A673 (cell line): Measurements from ENCODE around the gene NAALADL2. TPM values are rescaled to one million over a fixed set of nuclear protein-coding genes. Genes with fewer than 3 reads are reported as not detected.

Source experiments
- BruUV-seq: library from RNA; stranded (reverse); fragments of 400-500 nt; replicated peaks from 2 replicates; lab custom pipeline; 2021; lab: Mats Ljungman, UMichigan
- CTCF ChIA-PET: fragments of 300-600 bp; sonication (Branson Sonifier 250); formaldehyde crosslinking; loops from one replicate; lab custom pipeline; 2022; ENCODE audit warnings: antibody characterized with exemption; lab: Charles Lee
- POLR2A ChIA-PET: fragments of 300-600 bp; sonication (Branson Sonifier 250); formaldehyde crosslinking; loops from one replicate; lab custom pipeline; 2022; ENCODE audit warnings: antibody characterized with exemption; ENCODE audit not compliant: low non-redundant PET; lab: Charles Lee
- DNase-seq: peaks from one replicate; pipeline ENCODE4 v3.0.0-alpha.2; 2015; ENCODE audit warnings: low spot score
- H3K27ac ChIP-seq: fragments of 200-600 bp; sonication (generic); 2 replicates; pipeline ENCODE4 v1.5.1; 2016; ENCODE audit warnings: mixed run types, low read depth, mild to moderate bottlenecking, mixed read lengths, antibody characterized with exemption, low read length; ENCODE audit not compliant: poor library complexity, severe bottlenecking
- H3K27me3 ChIP-seq: fragments of 200-600 bp; sonication (generic); replicated peaks from 2 replicates; pipeline ENCODE4 v1.6.1; 2017; ENCODE audit warnings: mixed run types, low read depth, mild to moderate bottlenecking, mixed read lengths, antibody characterized with exemption, low read length; ENCODE audit not compliant: insufficient read depth, poor library complexity
- H3K36me3 ChIP-seq: fragments of 200-600 bp; sonication (generic); 2 replicates; pipeline ENCODE4 v1.6.1; 2016; ENCODE audit warnings: mixed run types, mild to moderate bottlenecking, mixed read lengths, antibody characterized with exemption, low read length; ENCODE audit not compliant: insufficient read depth, poor library complexity, severe bottlenecking
- H3K4me1 ChIP-seq: fragments of 200-600 bp; sonication (generic); 2 replicates; pipeline ENCODE4 v1.6.1; 2017; ENCODE audit warnings: mixed run types, mild to moderate bottlenecking, mixed read lengths, antibody characterized with exemption, low read length; ENCODE audit not compliant: insufficient read depth, poor library complexity, severe bottlenecking
- H3K4me3 ChIP-seq: fragments of 200-600 bp; sonication (generic); 2 replicates; pipeline ENCODE4 v1.5.1; 2016; ENCODE audit warnings: low read depth, mixed run types, mild to moderate bottlenecking, mixed read lengths, low read length; ENCODE audit not compliant: poor library complexity, severe bottlenecking
- H3K9me3 ChIP-seq: fragments of 200-600 bp; sonication (generic); 2 replicates; pipeline ENCODE4 v1.6.1; 2016; ENCODE audit warnings: mixed run types, low read depth, mild to moderate bottlenecking, mixed read lengths, antibody characterized with exemption, low read length; ENCODE audit not compliant: poor library complexity, severe bottlenecking
- EZH2 ChIP-seq: fragments of 200-600 bp; sonication (generic); IDR thresholded peaks from 2 replicates; pipeline ENCODE4 v1.6.1; 2017; ENCODE audit warnings: borderline replicate concordance, low read depth, mild to moderate bottlenecking, mixed read lengths, antibody characterized with exemption, low read length; ENCODE audit not compliant: poor library complexity, severe bottlenecking
- intact Hi-C: fragments of 100-400 bp; cut with micrococcal nuclease; formaldehyde crosslinking; loops from one replicate; pipeline ENCODE4 v1.10.0; 2022; ENCODE audit not compliant: unreplicated experiment
- total RNA-seq: library from RNA; stranded (reverse); gene quantifications from 2 replicates; pipeline ENCODE4 v1.2.3, GENCODE V29; 2021
- TF ChIP-seq, protein P1 (sequence below): fragments of 300-800, 200-600 bp; sonication (generic); conservative IDR thresholded peaks from 2 replicates; pipeline ENCODE4 v1.5.1; 2017; ENCODE audit warnings: low read depth, mild to moderate bottlenecking, antibody characterized with exemption, low read length, moderate library complexity, mixed read lengths

Gene NAALADL2
- total RNA-seq, 1 experiment from 2014 or later, result 0.64 TPM

- no peak for DNase-seq
- CTCF ChIA-PET, result no interaction called here
- Histone ChIP-seq H3K4me3 (no peak overlapping the region), H3K27ac (no peak overlapping the region), H3K27me3 (no peaks in the 10 kb centered on the region), H3K36me3 (no peaks in the 10 kb centered on the region), H3K4me1 (no peaks in the 10 kb centered on the region), H3K9me3 (no peaks in the 10 kb centered on the region)
- TF ChIP-seq, protein P1, sequence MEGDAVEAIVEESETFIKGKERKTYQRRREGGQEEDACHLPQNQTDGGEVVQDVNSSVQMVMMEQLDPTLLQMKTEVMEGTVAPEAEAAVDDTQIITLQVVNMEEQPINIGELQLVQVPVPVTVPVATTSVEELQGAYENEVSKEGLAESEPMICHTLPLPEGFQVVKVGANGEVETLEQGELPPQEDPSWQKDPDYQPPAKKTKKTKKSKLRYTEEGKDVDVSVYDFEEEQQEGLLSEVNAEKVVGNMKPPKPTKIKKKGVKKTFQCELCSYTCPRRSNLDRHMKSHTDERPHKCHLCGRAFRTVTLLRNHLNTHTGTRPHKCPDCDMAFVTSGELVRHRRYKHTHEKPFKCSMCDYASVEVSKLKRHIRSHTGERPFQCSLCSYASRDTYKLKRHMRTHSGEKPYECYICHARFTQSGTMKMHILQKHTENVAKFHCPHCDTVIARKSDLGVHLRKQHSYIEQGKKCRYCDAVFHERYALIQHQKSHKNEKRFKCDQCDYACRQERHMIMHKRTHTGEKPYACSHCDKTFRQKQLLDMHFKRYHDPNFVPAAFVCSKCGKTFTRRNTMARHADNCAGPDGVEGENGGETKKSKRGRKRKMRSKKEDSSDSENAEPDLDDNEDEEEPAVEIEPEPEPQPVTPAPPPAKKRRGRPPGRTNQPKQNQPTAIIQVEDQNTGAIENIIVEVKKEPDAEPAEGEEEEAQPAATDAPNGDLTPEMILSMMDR, result no peak
- no peak for TF ChIP-seq EZH2
- BruUV-seq, result no TSS peak
- intact Hi-C loops, result no loop called here
- POLR2A ChIA-PET, result no interaction called here
These were observed 905.6 kb downstream of the NAALADL2 start for GRCh38 chr3:175764722-175765121.

DNA sequence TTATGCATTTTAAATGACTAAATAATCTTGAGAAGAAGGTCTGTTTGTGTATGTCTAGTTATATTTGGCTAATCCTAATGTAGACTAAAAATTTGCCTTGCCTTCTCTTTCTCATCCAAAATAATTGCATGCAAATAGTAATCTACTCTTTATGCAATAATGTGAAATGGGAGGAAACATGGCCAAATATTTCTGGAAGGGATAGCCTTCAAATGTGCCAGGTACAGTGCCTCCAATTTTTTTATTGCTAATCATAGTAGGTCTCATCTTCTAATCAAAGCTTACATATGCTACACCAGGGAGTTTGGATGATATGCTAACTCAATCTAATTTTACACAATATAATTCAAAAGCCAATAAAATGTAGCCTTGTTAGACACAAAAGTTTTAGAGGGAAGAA lies 911.3 kb downstream of the NAALADL2 start:
- H3K27ac ChIP-seq, result no peak overlapping the region
- ChIA-PET POLR2A (no interaction called here), CTCF (no interaction called here)
- BruUV-seq, result no TSS peak
- H3K4me3 ChIP-seq, result no peak overlapping the region
- peaks cover 11% of the 10 kb centered on the region for H3K4me1 ChIP-seq
- intact Hi-C loops, result no loop called here
- H3K27me3 ChIP-seq, result no peaks in the 10 kb centered on the region
- H3K9me3 ChIP-seq, result no peaks in the 10 kb centered on the region
- TF ChIP-seq EZH2, result no peak
- TF ChIP-seq, protein P1, result no peak
- H3K36me3 ChIP-seq, result no peaks in the 10 kb centered on the region
- DNase-seq, result no peak

GRCh38 chr3:175777495-175777894 lies 918.4 kb downstream of the NAALADL2 start:
- Histone ChIP-seq H3K27me3 (no peaks in the 10 kb centered on the region), H3K27ac (no peak overlapping the region), H3K4me1 (no peaks in the 10 kb centered on the region), H3K9me3 (no peaks in the 10 kb centered on the region), H3K4me3 (no peak overlapping the region), H3K36me3 (no peaks in the 10 kb centered on the region)
- ChIA-PET POLR2A (no interaction called here), CTCF (no interaction called here)
- no peak for DNase-seq
- TF ChIP-seq EZH2, result no peak
- TF ChIP-seq, protein P1, result no peak
- BruUV-seq, result no TSS peak
- intact Hi-C loops, result no loop called here
